ENCODE results near the gene GABBR2.
"Not testable (repeated sequence)": the region's sequence is repeated elsewhere in the genome, so short reads cannot be mapped to it uniquely, and the experiment has no call there.

DNA sequence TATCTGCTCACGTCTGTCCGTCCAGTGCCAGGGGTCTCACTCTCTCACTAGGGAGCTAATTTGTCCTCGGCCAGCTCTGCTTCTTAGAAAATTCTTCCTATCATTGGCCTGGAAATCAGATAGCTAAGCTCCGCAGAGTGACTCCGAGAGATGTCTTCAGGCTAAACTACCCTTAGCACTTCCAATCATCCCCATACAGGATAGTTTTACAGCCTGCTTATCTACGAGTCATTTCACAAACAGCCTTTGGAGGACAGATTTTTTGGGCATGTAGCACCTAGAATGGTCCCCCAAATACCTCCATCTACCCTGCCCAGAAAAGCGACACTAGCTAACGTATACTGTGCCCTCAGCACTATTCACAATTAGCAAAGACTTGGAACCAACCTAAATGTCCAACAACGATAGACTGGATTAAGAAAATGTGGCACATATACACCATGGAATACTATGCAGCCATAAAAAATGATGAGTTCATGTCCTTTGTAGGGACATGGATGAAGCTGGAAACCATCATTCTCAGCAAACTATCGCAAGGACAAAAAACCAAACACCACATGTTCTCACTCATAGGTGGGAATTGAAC is 123.8 kb downstream of the GABBR2 start:
- not testable (repeated sequence) for TF ChIP-seq POLR2A, POLR2AphosphoS5 (IDR thresholded peaks at IDR 0.05)
- TF ChIP-seq, protein P1, sequence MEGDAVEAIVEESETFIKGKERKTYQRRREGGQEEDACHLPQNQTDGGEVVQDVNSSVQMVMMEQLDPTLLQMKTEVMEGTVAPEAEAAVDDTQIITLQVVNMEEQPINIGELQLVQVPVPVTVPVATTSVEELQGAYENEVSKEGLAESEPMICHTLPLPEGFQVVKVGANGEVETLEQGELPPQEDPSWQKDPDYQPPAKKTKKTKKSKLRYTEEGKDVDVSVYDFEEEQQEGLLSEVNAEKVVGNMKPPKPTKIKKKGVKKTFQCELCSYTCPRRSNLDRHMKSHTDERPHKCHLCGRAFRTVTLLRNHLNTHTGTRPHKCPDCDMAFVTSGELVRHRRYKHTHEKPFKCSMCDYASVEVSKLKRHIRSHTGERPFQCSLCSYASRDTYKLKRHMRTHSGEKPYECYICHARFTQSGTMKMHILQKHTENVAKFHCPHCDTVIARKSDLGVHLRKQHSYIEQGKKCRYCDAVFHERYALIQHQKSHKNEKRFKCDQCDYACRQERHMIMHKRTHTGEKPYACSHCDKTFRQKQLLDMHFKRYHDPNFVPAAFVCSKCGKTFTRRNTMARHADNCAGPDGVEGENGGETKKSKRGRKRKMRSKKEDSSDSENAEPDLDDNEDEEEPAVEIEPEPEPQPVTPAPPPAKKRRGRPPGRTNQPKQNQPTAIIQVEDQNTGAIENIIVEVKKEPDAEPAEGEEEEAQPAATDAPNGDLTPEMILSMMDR (IDR thresholded peaks at IDR 0.05): not testable (repeated sequence)

Measured in suprapubic skin (tissue), 4 donors.